CD14-positive monocyte (primary cell): ENCODE results near the gene GSTCD. TPM values are rescaled to one million over a fixed set of nuclear protein-coding genes. Genes with fewer than 3 reads are reported as not detected.

Source experiments
- DNase-seq, 3 donors: peaks; one replicate each; pipeline ENCODE4 v3.0.0-alpha.2; 2011 to 2022
- H2AFZ ChIP-seq: 2 replicates; pipeline ENCODE4 v1.6.0; 2012; ENCODE audit warnings: mild to moderate bottlenecking, low read depth, low read length, inconsistent platforms; ENCODE audit not compliant: insufficient read depth, poor library complexity, severe bottlenecking
- H3K27ac ChIP-seq, 2 donors: 1 replicate in 1 of 2; 2 replicates in 1 of 2; pipeline ENCODE4 v1.5.1; 2012 to 2013; ENCODE audit warnings: low read length in 2 of 2, control low read depth in 1 of 2, inconsistent platforms in 1 of 2, low read depth in 1 of 2, mild to moderate bottlenecking in 1 of 2
- H3K27me3 ChIP-seq, 2 donors: one replicate each; pipeline versions ENCODE4 v1.6.0 to v1.6.1; 2011 to 2013; ENCODE audit warnings: low read length in 2 of 2; ENCODE audit not compliant: control insufficient read depth in 2 of 2, insufficient read depth in 2 of 2
- H3K36me3 ChIP-seq, 2 donors: replicated peaks in 1 of 2; 1 replicate in 1 of 2; 2 replicates in 1 of 2; pipeline versions ENCODE4 v1.5.1 to v1.6.1; 2012 to 2013; ENCODE audit warnings: low read length in 2 of 2, control low read depth in 1 of 2, inconsistent platforms in 1 of 2, mild to moderate bottlenecking in 1 of 2; ENCODE audit not compliant: insufficient read depth in 2 of 2, control insufficient read depth in 1 of 2
- H3K4me1 ChIP-seq, 2 donors: 1 replicate in 1 of 2; 2 replicates in 1 of 2; pipeline versions ENCODE4 v1.5.1 to v1.6.1; 2012 to 2013; ENCODE audit warnings: low read length in 2 of 2, control low read depth in 1 of 2, inconsistent platforms in 1 of 2, mild to moderate bottlenecking in 1 of 2, moderate library complexity in 1 of 2; ENCODE audit not compliant: insufficient read depth in 2 of 2, control insufficient read depth in 1 of 2
- H3K4me2 ChIP-seq: replicated peaks from 2 replicates; pipeline ENCODE3; 2012; ENCODE audit warnings: low read length, moderate library complexity, mild to moderate bottlenecking; ENCODE audit not compliant: poor library complexity, severe bottlenecking; ENCODE audit errors: extremely low read depth
- H3K4me3 ChIP-seq, 3 experiments: fragments of 200-600 bp in 1 of 3; sonication (generic) in 1 of 3; replicated peaks in 1 of 3; 1 replicate in 2 of 3; 2 replicates in 1 of 3; pipeline ENCODE4 v1.5.1; 2011 to 2013; ENCODE audit warnings: low read length in 3 of 3, mild to moderate bottlenecking in 3 of 3, control low read depth in 2 of 3, low read depth in 2 of 3, inconsistent platforms in 1 of 3, moderate library complexity in 1 of 3
- H3K79me2 ChIP-seq: 2 replicates; pipeline ENCODE4 v1.6.0; 2012; ENCODE audit warnings: mild to moderate bottlenecking, control low read depth, inconsistent platforms, low read length, moderate library complexity; ENCODE audit not compliant: insufficient read depth
- H3K9ac ChIP-seq: 2 replicates; pipeline ENCODE4 v1.6.0; 2017; ENCODE audit warnings: low read length, mild to moderate bottlenecking; ENCODE audit not compliant: insufficient read depth, poor library complexity, severe bottlenecking
- H3K9me3 ChIP-seq, 2 donors: replicated peaks in 1 of 2; 1 replicate in 1 of 2; 2 replicates in 1 of 2; pipeline versions ENCODE4 v1.5.1 to v1.6.1; 2012 to 2013; ENCODE audit warnings: low read length in 2 of 2, control low read depth in 1 of 2; ENCODE audit not compliant: control insufficient read depth in 1 of 2, insufficient read depth in 1 of 2
- H4K20me1 ChIP-seq: 2 replicates; pipeline ENCODE4 v1.6.0; 2012; ENCODE audit warnings: mild to moderate bottlenecking, low read length, control low read depth, moderate library complexity; ENCODE audit not compliant: insufficient read depth
- H3K27ac Mint-ChIP-seq, 7 donors: one replicate each; pipeline ENCODE4 v1.8.0; 2020; ENCODE audit warnings: mild to moderate bottlenecking in 7 of 7, mixed read lengths in 7 of 7, moderate library complexity in 6 of 7, inconsistent platforms in 2 of 7
- H3K27me3 Mint-ChIP-seq, 3 donors: one replicate each; pipeline ENCODE4 v1.8.0; 2021 to 2022; ENCODE audit warnings: low read depth in 3 of 3, mild to moderate bottlenecking in 3 of 3, mixed read lengths in 3 of 3, moderate library complexity in 3 of 3, inconsistent platforms in 1 of 3
- H3K36me3 Mint-ChIP-seq, 2 donors: one replicate each; pipeline ENCODE4 v1.8.0; 2020; ENCODE audit warnings: mixed read lengths in 2 of 2, inconsistent platforms in 1 of 2, mild to moderate bottlenecking in 1 of 2
- H3K4me1 Mint-ChIP-seq: one replicate; pipeline ENCODE4 v1.8.0; 2020; ENCODE audit warnings: mild to moderate bottlenecking, mixed read lengths
- H3K4me3 Mint-ChIP-seq, 2 donors: one replicate each; pipeline ENCODE4 v1.8.0; 2020; ENCODE audit warnings: mild to moderate bottlenecking in 2 of 2, mixed read lengths in 2 of 2, moderate library complexity in 1 of 2
- H3K9me3 Mint-ChIP-seq, 7 donors: one replicate each; pipeline ENCODE4 v1.8.0; 2020 to 2022; ENCODE audit warnings: mixed read lengths in 7 of 7, mild to moderate bottlenecking in 6 of 7, moderate library complexity in 6 of 7, inconsistent platforms in 2 of 7
- WGBS: methylation state at CpG from one replicate; pipeline ENCODE4 v1.1.5; 2013; ENCODE audit warnings: missing lambda C conversion rate; ENCODE audit not compliant: insufficient coverage; 5-methylcytosine and 5-hydroxymethylcytosine counted together
- intact Hi-C, 2 donors: fragments of 100-400 bp; cut with micrococcal nuclease; formaldehyde crosslinking; loops; one replicate each; pipeline versions ENCODE4 v1.15.0 to v1.15.1; 2023
- polyA plus RNA-seq, 3 donors: library from polyadenylated mRNA; depleted of rRNA in 1 of 3; unstranded in 2 of 3; stranded (reverse) in 1 of 3; fragments of 300-500 nt in 2 of 3; fragments of >200 nt in 1 of 3; fragmentation: Illumina TruSeq in 2 of 3; gene quantifications; 1 replicate in 2 of 3; 2 replicates in 1 of 3; pipeline ENCODE4 v1.2.3, GENCODE V29; 2012 to 2021
- TF ChIP-seq, protein P1 (sequence below): fragments of 200-600 bp; IDR thresholded peaks from one replicate; pipeline ENCODE4 v1.8.0; 2022; ENCODE audit warnings: antibody characterized with exemption, mild to moderate bottlenecking

GSTCD gene
- polyA plus RNA-seq, 3 donors: 0.93 to 1.5 (median 1.2) TPM

DNA sequence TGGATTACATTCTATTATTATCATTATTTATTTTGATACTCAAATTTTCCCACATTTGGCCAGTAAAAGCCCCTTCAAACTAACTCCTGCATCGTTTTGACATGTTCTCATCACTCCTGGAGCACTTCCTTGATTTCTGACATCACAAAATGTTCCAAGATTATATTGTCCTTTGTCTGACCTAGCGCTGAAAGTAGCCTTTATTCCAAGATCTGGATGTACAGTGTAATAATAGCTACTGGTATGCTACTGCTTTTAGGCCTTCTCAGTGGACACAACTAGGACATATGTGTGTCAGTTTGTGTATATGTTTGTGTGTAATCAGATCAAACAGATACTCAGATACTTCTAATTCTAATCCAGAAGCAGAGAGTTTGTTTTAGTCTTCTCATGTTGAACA lies 76.2 kb downstream of the GSTCD start:
- no peaks in the 10 kb centered on the region for H3K27me3 Mint-ChIP-seq
- H3K4me2 ChIP-seq: no peak overlapping the region
- H3K4me3 ChIP-seq: no peak overlapping the region
- no peaks in the 10 kb centered on the region for H3K79me2 ChIP-seq
- no peak for DNase-seq
- no peak overlapping the region for H3K27ac Mint-ChIP-seq
- TF ChIP-seq, protein P1, sequence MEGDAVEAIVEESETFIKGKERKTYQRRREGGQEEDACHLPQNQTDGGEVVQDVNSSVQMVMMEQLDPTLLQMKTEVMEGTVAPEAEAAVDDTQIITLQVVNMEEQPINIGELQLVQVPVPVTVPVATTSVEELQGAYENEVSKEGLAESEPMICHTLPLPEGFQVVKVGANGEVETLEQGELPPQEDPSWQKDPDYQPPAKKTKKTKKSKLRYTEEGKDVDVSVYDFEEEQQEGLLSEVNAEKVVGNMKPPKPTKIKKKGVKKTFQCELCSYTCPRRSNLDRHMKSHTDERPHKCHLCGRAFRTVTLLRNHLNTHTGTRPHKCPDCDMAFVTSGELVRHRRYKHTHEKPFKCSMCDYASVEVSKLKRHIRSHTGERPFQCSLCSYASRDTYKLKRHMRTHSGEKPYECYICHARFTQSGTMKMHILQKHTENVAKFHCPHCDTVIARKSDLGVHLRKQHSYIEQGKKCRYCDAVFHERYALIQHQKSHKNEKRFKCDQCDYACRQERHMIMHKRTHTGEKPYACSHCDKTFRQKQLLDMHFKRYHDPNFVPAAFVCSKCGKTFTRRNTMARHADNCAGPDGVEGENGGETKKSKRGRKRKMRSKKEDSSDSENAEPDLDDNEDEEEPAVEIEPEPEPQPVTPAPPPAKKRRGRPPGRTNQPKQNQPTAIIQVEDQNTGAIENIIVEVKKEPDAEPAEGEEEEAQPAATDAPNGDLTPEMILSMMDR: no peak
- no peaks in the 10 kb centered on the region for H3K4me1 ChIP-seq
- intact Hi-C loops: no loop called here
- H3K27ac ChIP-seq: no peak overlapping the region
- peaks cover 0 to 2% of the 10 kb centered on the region in 2 donors for H3K36me3 Mint-ChIP-seq
- no peaks in the 10 kb centered on the region for H3K4me1 Mint-ChIP-seq
- H2AFZ ChIP-seq: no peak overlapping the region
- no peaks in the 10 kb centered on the region for H3K9me3 ChIP-seq
- no peaks in the 10 kb centered on the region for H4K20me1 ChIP-seq
- H3K4me3 Mint-ChIP-seq: no peak overlapping the region
- no peaks in the 10 kb centered on the region for H3K36me3 ChIP-seq
- WGBS: no CpG with 5 or more reads among the region's 2 CpGs
- H3K27me3 ChIP-seq: no peaks in the 10 kb centered on the region
- H3K9ac ChIP-seq: no peak overlapping the region
- no peaks in the 10 kb centered on the region for H3K9me3 Mint-ChIP-seq

DNA sequence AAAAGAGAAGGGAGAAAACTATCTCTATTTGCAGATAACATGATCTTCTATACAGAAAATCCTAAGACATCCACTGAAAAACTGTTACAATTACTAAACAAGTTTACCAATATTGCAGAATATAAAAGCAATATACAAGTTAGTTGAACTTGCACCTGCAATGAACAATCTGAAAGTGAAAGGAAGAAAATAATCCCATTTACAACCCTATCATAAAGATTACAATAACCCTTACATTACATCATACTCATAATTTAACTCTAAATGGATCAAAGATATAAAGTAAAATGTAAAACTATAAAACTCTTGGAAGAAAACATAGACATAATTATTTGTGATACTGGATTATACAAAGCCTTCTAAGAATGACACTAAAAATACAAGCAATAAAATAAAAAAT lies 77.2 kb downstream of the GSTCD start:
- Histone ChIP-seq H3K9ac (no peak overlapping the region), H3K4me2 (no peak overlapping the region), H3K9me3 (no peaks in the 10 kb centered on the region), H3K79me2 (no peaks in the 10 kb centered on the region), H3K4me1 (no peaks in the 10 kb centered on the region), H3K27ac (no peak overlapping the region), H2AFZ (no peak overlapping the region), H3K27me3 (no peaks in the 10 kb centered on the region), H3K36me3 (no peaks in the 10 kb centered on the region), H4K20me1 (no peaks in the 10 kb centered on the region), H3K4me3 (no peak overlapping the region)
- no peak overlapping the region for H3K4me3 Mint-ChIP-seq
- H3K27me3 Mint-ChIP-seq: no peaks in the 10 kb centered on the region
- no peaks in the 10 kb centered on the region for H3K4me1 Mint-ChIP-seq
- TF ChIP-seq, protein P1: no peak
- no peak overlapping the region for H3K27ac Mint-ChIP-seq
- H3K36me3 Mint-ChIP-seq: peaks cover 0 to 2% of the 10 kb centered on the region in 2 donors
- no peak for DNase-seq
- intact Hi-C loops: no loop called here
- peaks cover 0 to under 1% (median 0%) of the 10 kb centered on the region in 7 donors for H3K9me3 Mint-ChIP-seq
